HEK293T (cell line): Measurements from ENCODE around the gene BAHCC1.
"Not testable (repeated sequence)": the region's sequence is repeated elsewhere in the genome, so short reads cannot be mapped to it uniquely, and the experiment has no call there.

Source experiments
- CTCF ChIA-PET: fragments of 350-600 bp; formaldehyde crosslinking; extraction: SDS; loops from one replicate; lab custom pipeline; 2021; ENCODE audit warnings: antibody characterized with exemption, inconsistent platforms; lab: Yijun Ruan, JAX
- POLR2A ChIA-PET: fragments of 350-600 bp; formaldehyde crosslinking; extraction: SDS; loops from one replicate; lab custom pipeline; 2020; ENCODE audit warnings: antibody characterized with exemption, inconsistent platforms; lab: Yijun Ruan, JAX
- DNase-seq: peaks from one replicate; pipeline ENCODE4 v3.0.0; 2012; ENCODE audit warnings: mixed read lengths; ENCODE audit errors: extremely low spot score
- ARNT ChIP-seq: fragments of 450-650 bp; IDR thresholded peaks from 2 replicates; pipeline ENCODE4 v1.6.1; 2017; ENCODE audit warnings: mild to moderate bottlenecking
- BHLHE40 ChIP-seq: fragments of 450-650 bp; IDR thresholded peaks from 2 replicates; pipeline ENCODE4 v1.6.1; 2016; ENCODE audit warnings: mild to moderate bottlenecking, moderate library complexity, borderline replicate concordance
- CTBP1 ChIP-seq: fragments of 450-650 bp; IDR thresholded peaks from 2 replicates; pipeline ENCODE4 v1.6.1; 2016; ENCODE audit warnings: borderline replicate concordance
- ELF4 ChIP-seq: fragments of 450-650 bp; IDR thresholded peaks from 2 replicates; pipeline ENCODE4 v1.6.1; 2017; ENCODE audit warnings: antibody characterized with exemption
- FOXA1 ChIP-seq: fragments of 450-650 bp; IDR thresholded peaks from 2 replicates; pipeline ENCODE4 v1.6.1; 2016; ENCODE audit warnings: mild to moderate bottlenecking
- FOXK2 ChIP-seq: fragments of 450-650 bp; IDR thresholded peaks from 2 replicates; pipeline ENCODE4 v1.6.1; 2016; ENCODE audit warnings: mild to moderate bottlenecking
- FOXM1 ChIP-seq: fragments of 450-650 bp; IDR thresholded peaks from 2 replicates; pipeline ENCODE4 v1.6.1; 2017; ENCODE audit warnings: mild to moderate bottlenecking, borderline replicate concordance
- HDGF ChIP-seq: fragments of 450-650 bp; IDR thresholded peaks from 2 replicates; pipeline ENCODE4 v1.6.1; 2017; ENCODE audit warnings: antibody characterized with exemption, borderline replicate concordance
- L3MBTL2 ChIP-seq: fragments of 450-650 bp; conservative IDR thresholded peaks from 2 replicates; pipeline ENCODE4 v1.6.1; 2016; ENCODE audit warnings: mild to moderate bottlenecking
- LEF1 ChIP-seq: fragments of 450-650 bp; IDR thresholded peaks from 2 replicates; pipeline ENCODE4 v1.6.1; 2017; ENCODE audit warnings: mild to moderate bottlenecking, borderline replicate concordance
- NFRKB ChIP-seq: fragments of 450-650 bp; IDR thresholded peaks from 2 replicates; pipeline ENCODE4 v1.6.1; 2016; ENCODE audit warnings: mild to moderate bottlenecking, moderate library complexity
- SP1 ChIP-seq: fragments of 450-650 bp; IDR thresholded peaks from 2 replicates; pipeline ENCODE4 v1.6.1; 2017
- SUZ12 ChIP-seq: fragments of 450-650 bp; IDR thresholded peaks from 2 replicates; pipeline ENCODE4 v1.6.1; 2016; ENCODE audit warnings: mild to moderate bottlenecking
- TARDBP ChIP-seq: fragments of 450-650 bp; IDR thresholded peaks from 2 replicates; pipeline ENCODE4 v1.6.1; 2016
- ZNF384 ChIP-seq: fragments of 450-650 bp; IDR thresholded peaks from 2 replicates; pipeline ENCODE4 v1.6.1; 2016
- TF ChIP-seq, protein P1 (sequence below): fragments of 450-650 bp; IDR thresholded peaks from 2 replicates; pipeline ENCODE4 v1.6.1; 2016

The BAHCC1 gene

DNA sequence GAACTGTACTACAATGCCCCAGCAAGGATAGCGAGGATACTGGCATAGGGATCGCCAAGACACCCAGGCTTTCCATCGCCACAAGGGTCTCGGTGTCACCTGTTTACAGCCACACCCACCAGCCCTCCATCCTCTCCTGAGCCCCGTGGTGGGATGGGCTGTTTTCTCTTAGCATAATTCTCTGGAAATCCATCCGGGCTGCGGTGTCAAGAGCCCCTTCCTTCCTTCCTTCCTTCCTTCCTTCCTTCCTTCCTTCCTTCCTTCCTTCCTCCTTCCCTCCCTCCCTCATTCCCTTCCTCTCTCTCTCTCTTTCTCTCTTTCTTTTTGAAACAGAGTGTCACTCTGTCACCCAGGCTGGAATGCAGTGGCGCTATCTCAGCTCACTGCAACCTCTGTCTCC lies 36.0 kb upstream of the BAHCC1 start:
- CTCF ChIA-PET: interaction anchor here (1.0 kb wide), 1 partner anchor 67 kb away, joined by 3 read pairs; no protein-coding TSS in a partner anchor
- TF ChIP-seq FOXA1 (no peak), CTBP1 (no peak)
- POLR2A ChIA-PET: interaction anchor here (1.3 kb wide), 1 partner anchor 9 kb away, joined by 4 read pairs; no protein-coding TSS in a partner anchor
- DNase-seq: no peak

DNA sequence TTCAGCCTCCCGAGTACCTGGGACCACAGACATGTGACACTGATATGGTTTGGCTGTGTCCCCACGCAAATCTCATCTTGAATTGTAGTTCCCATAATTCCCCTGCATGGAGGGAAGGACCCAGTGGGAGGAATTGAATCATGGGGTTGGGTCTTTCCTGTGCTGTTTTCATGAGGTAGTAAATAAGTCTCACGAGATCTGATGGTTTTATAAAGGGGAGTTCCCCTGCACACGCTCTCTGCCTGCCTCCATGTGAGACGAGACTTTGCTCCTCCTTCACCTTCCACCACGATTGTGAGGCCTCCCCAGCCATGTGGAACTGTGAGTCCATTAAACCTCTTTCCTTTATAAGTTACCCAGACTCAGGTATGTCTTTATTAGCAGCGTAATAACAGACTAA lies 33.3 kb upstream of the BAHCC1 start:
- POLR2A ChIA-PET, CTCF ChIA-PET, DNase-seq: not testable (repeated sequence)

DNA sequence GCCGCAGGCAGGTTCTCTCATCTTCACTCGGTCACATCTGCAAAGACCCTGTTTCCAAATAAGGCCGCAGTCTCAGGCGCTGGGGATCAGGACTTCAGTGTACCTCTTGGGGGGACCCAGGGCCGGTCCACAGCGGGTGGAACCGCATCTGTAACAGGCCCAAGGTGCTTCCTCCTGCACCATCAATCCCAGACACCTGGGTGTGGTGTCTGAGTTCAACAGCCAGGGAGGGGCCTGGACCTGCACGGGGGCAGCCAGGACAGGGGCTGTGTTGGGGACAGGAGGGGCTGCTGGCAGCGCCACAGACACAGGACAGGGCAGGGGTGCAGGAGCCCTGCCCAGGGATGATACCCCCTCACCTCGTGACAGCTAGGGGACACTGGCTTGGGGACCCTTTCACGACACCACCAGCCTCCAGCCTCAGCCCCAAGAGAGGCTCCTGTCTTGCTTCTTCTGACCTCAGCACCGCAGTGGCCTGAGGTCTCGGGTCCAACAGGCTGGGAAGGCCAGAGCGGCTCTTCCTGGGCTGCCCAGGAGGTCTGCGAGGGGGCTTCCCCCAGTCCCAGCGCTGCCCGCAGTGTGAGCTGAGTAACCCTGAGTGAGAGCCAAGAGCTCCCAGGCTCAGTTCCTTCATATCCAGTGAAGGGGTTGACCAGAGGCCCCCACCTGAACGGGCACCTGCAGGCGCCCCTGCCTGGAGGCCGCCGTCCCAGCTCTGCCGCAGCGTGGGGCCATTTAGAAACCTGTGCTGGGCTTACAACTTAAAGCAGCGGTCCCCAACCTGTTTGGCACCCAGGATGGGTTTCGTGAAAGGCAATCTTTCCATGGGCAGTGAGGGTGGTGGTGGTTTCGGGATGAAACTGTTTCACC lies 30.7 kb upstream of the BAHCC1 start:
- TF ChIP-seq FOXA1 (no peak), FOXM1 (no peak), HDGF (no peak), L3MBTL2 (no peak), ZNF384 (no peak), NFRKB (no peak), FOXK2 (no peak), SUZ12 (no peak), SP1 (no peak), LEF1 (no peak), ELF4 (no peak)
- TF ChIP-seq, protein P1, sequence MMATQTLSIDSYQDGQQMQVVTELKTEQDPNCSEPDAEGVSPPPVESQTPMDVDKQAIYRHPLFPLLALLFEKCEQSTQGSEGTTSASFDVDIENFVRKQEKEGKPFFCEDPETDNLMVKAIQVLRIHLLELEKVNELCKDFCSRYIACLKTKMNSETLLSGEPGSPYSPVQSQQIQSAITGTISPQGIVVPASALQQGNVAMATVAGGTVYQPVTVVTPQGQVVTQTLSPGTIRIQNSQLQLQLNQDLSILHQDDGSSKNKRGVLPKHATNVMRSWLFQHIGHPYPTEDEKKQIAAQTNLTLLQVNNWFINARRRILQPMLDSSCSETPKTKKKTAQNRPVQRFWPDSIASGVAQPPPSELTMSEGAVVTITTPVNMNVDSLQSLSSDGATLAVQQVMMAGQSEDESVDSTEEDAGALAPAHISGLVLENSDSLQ: no peak
- CTCF ChIA-PET: no interaction called here
- POLR2A ChIA-PET: interaction anchor here (1.0 kb wide), 1 partner anchor 15 kb away, joined by 3 read pairs; no protein-coding TSS in a partner anchor

DNA sequence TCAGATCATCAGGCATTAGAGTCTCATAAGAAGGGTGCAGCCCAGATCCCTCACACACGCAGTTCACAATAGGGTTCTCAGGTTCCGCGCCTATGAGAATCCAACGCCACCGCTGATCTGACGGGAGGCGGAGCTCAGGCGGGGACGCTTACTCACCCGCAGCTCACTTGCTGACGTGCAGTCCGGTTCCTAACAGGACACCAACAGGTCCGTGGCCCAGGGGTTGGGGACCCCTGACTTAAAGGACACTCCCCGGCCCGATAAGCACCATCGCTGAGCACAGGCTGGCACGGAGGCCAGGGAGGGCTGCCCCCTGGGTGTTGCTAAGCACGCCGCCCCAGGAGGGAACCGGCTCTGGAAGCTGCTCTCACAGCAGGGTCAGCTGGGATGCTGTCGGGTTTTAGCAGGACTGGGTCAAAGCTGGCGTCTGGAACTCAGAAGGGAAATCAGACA lies 30.1 kb upstream of the BAHCC1 start:
- DNase-seq: no peak
- POLR2A ChIA-PET: interaction anchor here (1.0 kb wide), 1 partner anchor 16 kb away, joined by 3 read pairs; no protein-coding TSS in a partner anchor
- TF ChIP-seq LEF1: no peak
- CTCF ChIA-PET: no interaction called here

More for the DNA sequence above, 30.7 kb upstream of the BAHCC1 start:
- DNase-seq: no peak

DNA sequence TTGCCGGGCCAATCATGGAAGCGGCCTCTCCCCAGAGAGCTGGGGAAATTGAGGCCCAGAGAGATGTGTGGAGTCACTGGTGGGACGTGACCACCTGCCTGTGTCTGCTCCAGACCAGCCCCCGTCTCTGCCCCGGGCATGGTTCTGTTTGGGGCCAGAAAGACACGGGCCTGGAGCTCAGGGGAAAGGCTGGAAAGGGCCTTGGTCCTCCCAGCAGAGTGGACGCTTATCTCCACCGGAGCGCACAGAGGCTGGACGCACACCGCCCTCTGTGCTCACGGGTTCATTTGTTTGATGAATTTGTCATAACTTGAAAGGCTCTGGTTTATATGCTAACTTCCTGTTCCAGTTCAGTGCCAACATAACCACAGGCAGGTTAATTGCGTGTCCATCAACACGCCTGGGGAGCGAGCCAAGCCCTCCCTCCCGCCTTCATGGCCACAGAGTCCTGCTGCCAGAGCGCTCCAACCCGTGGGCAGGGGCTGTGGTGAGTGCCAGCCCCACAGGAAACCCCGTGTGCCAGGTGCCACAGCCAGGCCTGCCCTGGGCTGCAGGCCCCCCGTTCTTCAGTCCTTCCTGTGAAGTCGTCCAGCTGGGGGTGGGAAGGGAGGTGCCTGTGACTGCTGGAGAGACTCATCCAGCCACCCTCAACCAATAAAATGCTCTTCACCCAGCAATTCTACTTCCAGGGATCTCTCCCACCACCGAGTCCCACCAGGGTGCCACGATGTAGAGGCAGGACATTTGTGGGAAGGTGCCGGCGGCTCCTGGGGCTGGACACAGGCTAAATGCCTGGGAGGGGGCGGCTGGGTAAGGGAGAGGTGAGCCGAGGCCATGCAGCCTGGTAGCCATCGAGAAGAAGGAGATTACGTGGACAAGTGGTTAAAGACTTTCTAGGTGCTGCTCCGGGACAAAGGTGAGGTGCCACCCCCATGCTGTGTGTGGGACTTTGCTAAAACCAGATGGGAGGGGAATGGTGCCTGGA lies 29.4 kb upstream of the BAHCC1 start:
- ChIA-PET CTCF (no interaction called here), POLR2A (interaction anchor here (1.0 kb wide), 1 partner anchor 16 kb away, joined by 3 read pairs; no protein-coding TSS in a partner anchor)
- TF ChIP-seq, protein P1: no peak
- TF ChIP-seq FOXK2: no peak
- DNase-seq: no peak

DNA sequence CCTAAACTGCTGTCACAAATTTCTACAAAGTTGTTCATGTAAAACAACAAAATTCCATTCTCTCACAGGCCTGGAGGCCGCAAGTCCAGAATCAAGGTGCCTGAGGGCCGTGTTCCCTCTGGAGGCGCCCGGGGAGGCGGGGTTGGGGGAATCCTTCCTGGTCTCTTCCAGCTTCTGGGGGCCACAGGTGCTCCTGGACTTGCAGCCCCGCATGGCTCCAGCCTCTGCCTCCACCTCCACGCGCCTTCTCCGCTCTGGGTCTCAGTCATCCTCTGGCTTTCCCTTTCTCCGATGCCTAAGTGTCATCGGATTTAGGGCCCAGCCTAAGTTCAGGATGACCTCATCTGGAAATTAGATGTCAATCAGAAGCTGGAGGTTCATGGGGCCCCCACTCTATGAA lies 28.6 kb upstream of the BAHCC1 start:
- POLR2A ChIA-PET: no interaction called here
- no peak for DNase-seq
- TF ChIP-seq ELF4 (no peak), FOXK2 (no peak), BHLHE40 (no peak), TARDBP (no peak), NFRKB (no peak), ARNT (no peak), SP1 (no peak), FOXM1 (no peak)
- CTCF ChIA-PET: no interaction called here

DNA sequence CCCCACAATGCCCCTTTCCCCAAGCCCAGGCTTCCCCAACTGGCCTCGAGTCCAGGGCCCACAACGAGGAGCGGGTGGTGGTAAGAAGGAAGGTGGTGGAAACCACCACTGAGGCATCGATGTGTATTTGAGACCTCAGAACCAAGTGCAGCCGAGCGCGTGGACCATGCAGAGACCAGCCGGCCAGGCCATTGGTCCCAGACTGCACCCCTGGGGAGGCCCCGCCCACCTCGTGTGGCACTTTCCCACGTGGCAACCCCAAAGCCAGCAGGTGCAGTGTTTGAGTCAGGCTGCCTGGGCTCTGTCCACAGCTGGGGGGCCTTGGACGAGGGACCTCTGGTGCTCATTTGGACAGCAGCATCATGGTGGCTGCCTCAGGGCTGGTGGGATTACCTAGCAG lies 28.1 kb upstream of the BAHCC1 start:
- DNase-seq: no peak
- ChIA-PET POLR2A (no interaction called here), CTCF (no interaction called here)
- TF ChIP-seq FOXK2 (no peak), ZNF384 (no peak), SUZ12 (no peak), FOXA1 (no peak), BHLHE40 (no peak), SP1 (no peak), L3MBTL2 (no peak), TARDBP (no peak), HDGF (no peak), FOXM1 (no peak), ARNT (no peak), CTBP1 (no peak), NFRKB (no peak), LEF1 (no peak), ELF4 (no peak)
- TF ChIP-seq, protein P1: no peak
